Measurements from ENCODE around the gene TEX26.

- no peak for TF ChIP-seq RXRA (IDR thresholded peaks at IDR 0.05)
- no peak for TF ChIP-seq CTCF (IDR thresholded peaks at IDR 0.05; ENCODE audit: low read depth, low read length, missing input control)
Observed at GRCh38 chr13:30908416-30908980, 24.0 kb upstream of the TEX26 start.

Measured in liver (tissue), 3 donors.